ENCODE data around the gene OR10V1.

OR10V1 gene

DNA sequence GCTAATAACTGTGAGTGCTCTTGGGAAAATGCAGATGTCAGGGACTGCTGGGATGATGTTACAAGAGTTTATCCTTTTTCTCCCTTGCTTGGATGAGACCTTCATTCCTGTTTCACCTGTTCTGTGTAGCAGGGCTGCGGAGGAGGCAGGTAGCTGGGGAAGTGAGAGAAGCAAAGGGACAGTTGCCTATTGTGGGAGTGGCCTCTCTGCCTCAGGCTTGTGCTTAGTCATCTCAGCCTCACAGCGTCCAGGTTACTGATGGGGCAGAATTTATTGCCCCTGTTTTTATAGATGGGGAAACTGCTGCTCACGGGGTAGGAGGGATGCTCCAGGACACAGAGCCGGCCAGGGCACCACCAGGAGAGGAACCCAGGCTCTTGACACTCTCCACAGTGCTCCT, 43.2 kb upstream of the OR10V1 start:
- no peak overlapping the region for H3K9ac ChIP-seq

DNA sequence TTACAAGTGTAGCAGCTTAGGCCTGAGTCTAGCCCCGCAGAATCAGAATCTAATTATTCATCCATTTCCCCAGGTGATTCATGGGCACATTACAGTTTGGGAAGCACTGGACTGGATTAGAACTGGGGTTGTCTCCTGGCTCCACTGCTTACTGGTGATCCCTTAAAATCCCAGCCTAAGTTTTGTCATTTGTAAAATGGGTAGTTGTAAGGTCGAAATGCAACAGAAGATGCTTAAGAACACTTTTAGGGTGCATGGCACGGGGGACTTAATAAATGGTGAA, 42.9 kb upstream of the OR10V1 start:
- peak overlapping the region; percentile 74 for H3K4me3 ChIP-seq (ENCODE audit: low read depth, low read length)
- H3K27ac ChIP-seq: no peak overlapping the region
- TF ChIP-seq CTCF (IDR thresholded peaks at IDR 0.05): no peak

More for the DNA sequence above, 43.2 kb upstream of the OR10V1 start:
- Histone ChIP-seq H3K4me1 (peaks cover 3% of the 10 kb centered on the region), H3K4me2 (ENCODE audit: low read length) (peak overlapping the region; percentile 74), H3K79me2 (peaks cover 9% of the 10 kb centered on the region), H3K27me3 (ENCODE audit: control insufficient read depth, insufficient read depth, low read length) (no peaks in the 10 kb centered on the region), H3K9me3 (ENCODE audit: control insufficient read depth, low read length) (no peaks in the 10 kb centered on the region), H2AFZ (no peak overlapping the region), H3K36me3 (ENCODE audit: control insufficient read depth, insufficient read depth, low read length) (no peaks in the 10 kb centered on the region), H3K27ac (no peak overlapping the region), H3K4me3 (ENCODE audit: low read depth, low read length) (peak overlapping the region; percentile 74)
- TF ChIP-seq CTCF (IDR thresholded peaks at IDR 0.05): no peak

GRCh38 chr11:59755701-59756557, 42.3 kb upstream of the OR10V1 start:
- Histone ChIP-seq H3K4me3 (ENCODE audit: low read depth, low read length) (peak overlapping the region; percentile 74), H3K4me1 (peaks cover 3% of the 10 kb centered on the region), H3K27ac (peak overlapping the region; percentile 82), H3K9ac (peak overlapping the region; percentile 41), H3K9me3 (ENCODE audit: control insufficient read depth, low read length) (no peaks in the 10 kb centered on the region), H3K27me3 (ENCODE audit: control insufficient read depth, insufficient read depth, low read length) (no peaks in the 10 kb centered on the region), H2AFZ (peak overlapping the region; percentile 93), H3K36me3 (ENCODE audit: control insufficient read depth, insufficient read depth, low read length) (no peaks in the 10 kb centered on the region), H3K4me2 (ENCODE audit: low read length) (peak overlapping the region; percentile 74), H3K79me2 (peaks cover 7% of the 10 kb centered on the region)
- no peak for TF ChIP-seq CTCF (IDR thresholded peaks at IDR 0.05)

More for the DNA sequence above, 42.9 kb upstream of the OR10V1 start:
- H2AFZ ChIP-seq: no peak overlapping the region
- H3K27me3 ChIP-seq (ENCODE audit: control insufficient read depth, insufficient read depth, low read length): no peaks in the 10 kb centered on the region
- H3K9me3 ChIP-seq (ENCODE audit: control insufficient read depth, low read length): no peaks in the 10 kb centered on the region
- H3K9ac ChIP-seq: no peak overlapping the region
- H3K79me2 ChIP-seq: peaks cover 9% of the 10 kb centered on the region
- no peaks in the 10 kb centered on the region for H3K36me3 ChIP-seq (ENCODE audit: control insufficient read depth, insufficient read depth, low read length)
- peak overlapping the region; percentile 74 for H3K4me2 ChIP-seq (ENCODE audit: low read length)
- H3K4me1 ChIP-seq: peaks cover 3% of the 10 kb centered on the region

GRCh38 chr11:59754859-59755700, 41.4 kb upstream of the OR10V1 start, which contains the start of gene STX3:
Gene STX3, plus strand, starts transcription at chr11:59755376. Its CDS starts 230 bp downstream, at chr11:59755606.
- Histone ChIP-seq H3K9ac (peak within 1 kb of the TSS; percentile 41), H3K4me2 (ENCODE audit: low read length) (peak within 1 kb of the TSS; percentile 95), H3K27me3 (ENCODE audit: control insufficient read depth, insufficient read depth, low read length) (no peaks in the 10 kb centered on the region), H3K9me3 (ENCODE audit: control insufficient read depth, low read length) (no peaks in the 10 kb centered on the region), H3K27ac (peak within 1 kb of the TSS; percentile 82), H3K4me3 (ENCODE audit: low read depth, low read length) (peak within 1 kb of the TSS; percentile 74), H3K36me3 (ENCODE audit: control insufficient read depth, insufficient read depth, low read length) (no peaks in the 10 kb centered on the region), H2AFZ (peak within 1 kb of the TSS; percentile 93), H3K4me1 (peaks cover 3% of the 10 kb centered on the region), H3K79me2 (peaks cover 2% of the 10 kb centered on the region)
- no peak for TF ChIP-seq CTCF (IDR thresholded peaks at IDR 0.05)

Measured in parathyroid adenoma (tissue), 2 donors.